HG03175 (cell line): ENCODE data around the gene VAV1.
A peak's percentile ranks its signal among the peaks of the same experiment; 100 is the strongest.
"Not testable (repeated sequence)": the region's sequence is repeated elsewhere in the genome, so short reads cannot be mapped to it uniquely, and the experiment has no call there.

Experiments used
- ATAC-seq: cut with Tn5 transposase; IDR thresholded peaks from one replicate; pipeline ENCODE4 v1.9.1; 2021; ENCODE audit warnings: mild to moderate bottlenecking, moderate library complexity; ENCODE audit not compliant: unreplicated experiment

Gene VAV1

DNA sequence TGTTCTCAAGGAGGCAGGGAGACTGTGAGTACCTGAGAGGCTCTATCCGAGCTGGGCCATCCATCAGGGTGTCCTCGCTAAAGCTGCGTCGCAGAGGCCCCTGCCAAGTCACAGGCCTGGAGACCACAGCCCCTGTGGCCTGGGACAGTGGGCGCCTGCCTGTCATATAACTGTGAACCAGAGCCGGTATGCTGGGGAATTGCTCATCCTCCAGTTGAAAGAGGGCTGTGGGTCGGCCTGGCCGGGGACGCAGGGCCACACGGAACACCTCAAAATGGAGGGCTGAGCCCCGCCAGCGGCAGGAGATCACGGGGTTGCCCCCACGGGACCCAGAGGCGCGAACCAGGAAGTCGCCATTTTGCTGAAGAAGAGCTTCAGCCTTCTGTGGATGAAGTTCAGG lies 11.9 kb upstream of the VAV1 start:
- no peak for ATAC-seq

GRCh38 chr19:6761053-6761676 lies 11.3 kb upstream of the VAV1 start:
- ATAC-seq, result no peak

GRCh38 chr19:6762253-6762797 lies 10.2 kb upstream of the VAV1 start:
- not testable (repeated sequence) for ATAC-seq

- ATAC-seq, result no peak
Observed at GRCh38 chr19:6765738-6766356, 6.7 kb upstream of the VAV1 start.

GRCh38 chr19:6766357-6767080 lies 6.0 kb upstream of the VAV1 start:
- ATAC-seq, result no peak

GRCh38 chr19:6767081-6767356 lies 5.5 kb upstream of the VAV1 start:
- peak; percentile 28 for ATAC-seq

GRCh38 chr19:6767357-6768235 lies 4.9 kb upstream of the VAV1 start, which contains the start of gene SH2D3A:
TSS of gene SH2D3A (minus strand) at chr19:6767435. CDS start at chr19:6763748, 3,687 bp downstream.
- peak; percentile 71 for ATAC-seq

- no peak for ATAC-seq
Observed at GRCh38 chr19:6768236-6768785, 4.2 kb upstream of the VAV1 start.

DNA sequence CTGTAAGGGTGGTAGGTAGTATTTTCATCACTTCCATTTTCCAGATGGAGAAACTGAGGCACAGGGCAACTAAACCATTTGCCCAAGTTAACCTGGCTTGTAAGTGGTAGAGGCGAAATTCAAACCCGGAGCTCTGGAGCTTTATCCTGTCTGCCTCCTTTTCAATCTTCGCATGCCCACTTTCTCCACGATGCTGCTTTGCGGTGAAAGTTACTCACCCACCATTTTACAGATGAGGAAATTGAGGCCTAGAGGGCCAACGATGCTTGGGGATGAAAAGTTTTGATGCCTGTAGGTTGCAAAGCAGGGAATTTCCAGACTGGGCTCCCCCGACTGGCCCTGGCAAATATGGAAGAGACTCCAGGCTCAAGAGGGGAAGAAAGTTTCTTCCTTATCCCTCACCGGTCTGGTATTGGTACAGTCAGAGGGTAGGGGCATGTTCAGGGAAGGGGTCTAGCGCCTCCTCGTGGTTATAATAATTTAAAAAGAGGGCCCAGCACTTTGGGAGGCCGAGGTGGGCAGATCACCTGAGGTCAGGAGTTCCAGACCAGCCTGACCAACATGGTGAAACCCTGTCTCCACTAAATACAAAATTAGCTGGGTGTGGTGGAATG lies 3.4 kb upstream of the VAV1 start:
- ATAC-seq, result no peak

- not testable (repeated sequence) for ATAC-seq
Observed at GRCh38 chr19:6771648-6772027, 870 bp upstream of the VAV1 start.

GRCh38 chr19:6772866-6773322 lies 386 bp downstream of the VAV1 start:
- peak; percentile 7 for ATAC-seq

DNA sequence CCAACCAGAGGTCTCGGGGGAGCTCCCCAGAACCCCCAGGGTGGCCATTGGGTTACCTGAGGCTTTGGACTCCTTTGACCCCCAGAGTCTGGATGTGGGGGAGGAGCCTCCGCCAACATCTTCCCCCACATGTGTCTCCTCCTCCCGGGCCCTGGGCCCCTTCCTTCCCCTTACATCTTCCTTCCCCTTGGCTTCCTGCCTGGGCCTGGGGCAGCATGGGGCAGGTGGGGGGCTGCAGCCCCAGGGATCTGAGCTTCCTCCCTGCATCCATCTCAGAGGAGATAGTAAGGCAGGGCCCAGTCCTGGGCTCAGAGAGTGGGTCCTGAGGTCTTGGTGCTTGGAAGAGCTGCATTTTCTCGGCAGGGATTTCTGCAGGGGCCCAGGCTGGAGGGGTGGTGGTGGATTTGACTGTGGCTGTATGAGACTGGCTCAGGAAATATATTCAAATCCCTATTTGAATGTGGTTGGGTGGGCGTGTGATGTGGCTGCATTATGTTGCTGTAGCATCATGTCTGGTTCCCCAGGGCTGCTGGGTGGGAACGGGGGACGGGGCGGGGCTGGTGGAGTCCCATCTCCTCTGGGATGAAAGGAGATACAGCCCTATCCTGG lies 919 bp downstream of the VAV1 start:
- ATAC-seq, result peak; percentile 33

DNA sequence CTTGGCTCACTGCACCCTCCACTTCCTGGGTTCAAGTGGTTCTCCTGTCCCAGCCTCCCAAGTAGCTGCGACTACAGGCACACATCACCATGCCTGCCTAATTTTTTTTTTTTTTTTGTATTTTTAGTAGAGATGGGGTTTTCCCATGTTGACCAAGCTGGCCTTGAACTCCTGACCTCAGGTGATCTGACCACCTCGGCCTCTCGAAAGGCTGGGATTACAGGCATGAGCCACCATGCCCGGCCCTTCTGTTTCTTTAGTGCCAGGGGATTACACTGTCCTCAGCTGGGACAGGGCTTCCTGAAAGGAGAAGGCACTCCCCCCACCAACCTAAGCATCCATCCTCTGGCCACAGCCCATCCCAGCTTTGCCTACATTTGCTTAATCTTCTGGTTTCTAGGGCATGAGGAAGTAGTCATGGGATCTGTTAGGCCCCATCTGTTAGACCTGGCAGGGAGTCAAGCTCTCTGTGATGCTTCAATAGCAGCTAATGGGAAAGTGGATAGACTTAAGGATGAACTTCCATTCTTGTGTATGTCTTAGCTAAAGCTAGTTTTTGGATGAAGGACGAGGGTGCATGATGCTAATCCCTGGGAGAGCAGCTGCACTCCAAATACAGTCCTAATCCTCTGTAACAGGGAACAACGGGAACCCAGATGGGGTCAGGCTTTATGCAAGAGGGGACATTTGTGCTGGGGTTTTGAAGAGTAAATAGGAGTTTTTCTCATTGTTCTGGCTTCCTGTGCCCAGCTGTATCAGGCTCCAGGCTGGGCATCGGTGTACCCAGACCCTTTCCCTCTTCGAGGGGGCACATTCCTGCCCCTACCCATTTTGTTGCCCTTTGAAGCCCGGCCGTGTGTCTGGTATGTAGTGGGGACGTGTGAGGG lies 2.6 kb downstream of the VAV1 start:
- ATAC-seq, result no peak

DNA sequence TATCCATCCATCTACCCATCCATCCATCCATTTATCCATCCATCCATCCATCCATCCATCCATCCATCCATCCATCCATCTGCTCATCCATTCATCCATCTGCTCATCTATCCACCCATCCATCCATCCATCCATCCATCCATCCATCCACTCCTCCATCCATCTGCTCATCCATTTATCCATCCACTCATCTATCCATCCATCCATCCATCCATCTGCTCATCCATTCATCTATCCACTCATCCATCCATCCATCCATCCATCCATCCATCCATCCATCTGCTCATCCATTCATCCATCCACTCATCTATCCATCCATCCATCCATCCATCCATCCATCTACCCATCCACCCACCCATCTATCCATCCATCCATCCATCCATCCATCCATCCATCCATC lies 3.5 kb downstream of the VAV1 start:
- not testable (repeated sequence) for ATAC-seq

- no peak for ATAC-seq
Observed at GRCh38 chr19:6776999-6777398, 4.5 kb downstream of the VAV1 start.

GRCh38 chr19:6777434-6777833 lies 4.9 kb downstream of the VAV1 start:
- ATAC-seq, result no peak

- no peak for ATAC-seq
Observed at GRCh38 chr19:6778386-6778785, 5.9 kb downstream of the VAV1 start.

GRCh38 chr19:6779206-6779605 lies 6.7 kb downstream of the VAV1 start:
- ATAC-seq, result no peak

- ATAC-seq, result no peak
Observed at GRCh38 chr19:6787393-6787792, 14.9 kb downstream of the VAV1 start.
